ENCODE results near the gene UCN2.
"Not testable (repeated sequence)": the region's sequence is repeated elsewhere in the genome, so short reads cannot be mapped to it uniquely, and the experiment has no call there.

The UCN2 gene

GRCh38 chr3:48560648-48561018, 2.9 kb downstream of the UCN2 start:
- no peak for DNase-seq

DNA sequence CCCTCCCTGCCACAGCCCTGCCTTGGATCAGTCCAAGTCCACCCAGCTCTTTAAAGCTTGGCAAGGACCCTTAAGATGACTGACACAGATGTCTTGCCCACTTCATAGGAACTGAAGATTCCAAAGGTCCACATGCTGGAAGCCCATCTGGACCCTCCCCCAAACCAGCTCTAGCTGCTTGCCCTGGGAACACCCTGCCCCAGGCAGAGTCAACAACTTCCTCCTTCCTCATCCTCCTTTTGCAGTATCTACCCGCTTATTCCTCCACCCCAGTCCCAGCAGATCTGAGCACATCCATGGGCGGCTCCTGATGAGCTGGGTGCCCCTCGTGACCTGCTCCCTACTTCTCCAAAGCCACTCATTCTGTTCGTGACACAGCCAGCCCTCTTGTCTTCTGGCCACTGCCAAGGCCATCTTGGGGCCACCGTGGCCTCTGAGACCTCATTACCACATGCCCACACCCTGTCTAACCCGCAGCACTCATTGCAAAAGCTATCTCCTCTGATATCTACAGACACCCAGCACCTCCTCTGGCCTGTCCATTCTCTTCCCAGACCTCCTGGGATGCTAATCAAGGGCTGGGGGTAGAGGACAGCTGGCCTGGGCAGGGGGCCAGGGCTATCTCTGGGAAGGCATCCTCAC, 5.0 kb downstream of the UCN2 start:
- DNase-seq, result no peak

- DNase-seq, result peak; percentile 94
Observed at GRCh38 chr3:48556796-48557626, 6.6 kb downstream of the UCN2 start, which contains the start of gene PFKFB4. Gene PFKFB4, minus strand, starts transcription at chr3:48556803. Its CDS starts 26 bp downstream, at chr3:48556777.

DNA sequence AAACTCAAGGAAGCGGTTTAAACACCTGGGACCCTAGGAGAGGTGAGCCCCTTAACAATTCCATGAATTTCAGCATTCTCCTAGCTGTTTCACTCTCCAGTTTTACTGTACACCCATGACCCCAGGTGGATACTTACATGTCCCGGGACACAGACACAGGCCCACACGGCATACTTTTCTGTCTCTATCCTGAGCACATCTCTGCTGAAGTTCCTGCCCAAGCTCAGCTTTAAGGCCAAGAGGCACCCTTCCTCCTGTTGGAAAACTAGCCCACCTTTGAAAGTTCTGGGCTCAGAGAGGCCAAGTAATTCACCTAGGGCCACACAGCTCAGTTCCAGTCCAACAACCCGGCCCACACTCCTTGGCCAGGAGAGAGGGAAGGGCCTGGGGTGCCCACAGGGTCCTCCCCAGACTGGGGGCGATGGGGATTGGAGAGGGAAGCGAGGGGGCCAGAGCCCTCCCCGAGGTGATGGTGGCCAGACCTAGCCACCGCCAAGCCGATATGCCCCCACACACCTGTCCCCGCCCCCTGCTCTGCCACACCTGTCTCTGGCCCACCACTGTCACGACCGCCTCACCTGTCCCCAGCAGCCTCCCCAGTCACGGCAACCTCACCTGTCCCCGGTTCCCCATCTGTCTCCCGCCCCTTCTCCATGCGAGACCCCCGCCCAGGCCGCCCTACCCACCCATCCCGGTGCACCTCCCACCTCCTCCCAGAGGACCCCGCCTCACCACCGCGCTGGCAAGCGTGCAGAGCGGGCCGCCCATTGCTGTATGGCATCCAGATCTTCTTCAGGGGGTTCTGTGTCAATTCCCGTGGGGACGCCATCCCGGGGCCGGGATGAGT, 7.4 kb downstream of the UCN2 start:
- peak in 1 of 2 experiments; percentile 6 for DNase-seq

- DNase-seq, result no peak
Observed at GRCh38 chr3:48555231-48555948, 8.2 kb downstream of the UCN2 start.

DNA sequence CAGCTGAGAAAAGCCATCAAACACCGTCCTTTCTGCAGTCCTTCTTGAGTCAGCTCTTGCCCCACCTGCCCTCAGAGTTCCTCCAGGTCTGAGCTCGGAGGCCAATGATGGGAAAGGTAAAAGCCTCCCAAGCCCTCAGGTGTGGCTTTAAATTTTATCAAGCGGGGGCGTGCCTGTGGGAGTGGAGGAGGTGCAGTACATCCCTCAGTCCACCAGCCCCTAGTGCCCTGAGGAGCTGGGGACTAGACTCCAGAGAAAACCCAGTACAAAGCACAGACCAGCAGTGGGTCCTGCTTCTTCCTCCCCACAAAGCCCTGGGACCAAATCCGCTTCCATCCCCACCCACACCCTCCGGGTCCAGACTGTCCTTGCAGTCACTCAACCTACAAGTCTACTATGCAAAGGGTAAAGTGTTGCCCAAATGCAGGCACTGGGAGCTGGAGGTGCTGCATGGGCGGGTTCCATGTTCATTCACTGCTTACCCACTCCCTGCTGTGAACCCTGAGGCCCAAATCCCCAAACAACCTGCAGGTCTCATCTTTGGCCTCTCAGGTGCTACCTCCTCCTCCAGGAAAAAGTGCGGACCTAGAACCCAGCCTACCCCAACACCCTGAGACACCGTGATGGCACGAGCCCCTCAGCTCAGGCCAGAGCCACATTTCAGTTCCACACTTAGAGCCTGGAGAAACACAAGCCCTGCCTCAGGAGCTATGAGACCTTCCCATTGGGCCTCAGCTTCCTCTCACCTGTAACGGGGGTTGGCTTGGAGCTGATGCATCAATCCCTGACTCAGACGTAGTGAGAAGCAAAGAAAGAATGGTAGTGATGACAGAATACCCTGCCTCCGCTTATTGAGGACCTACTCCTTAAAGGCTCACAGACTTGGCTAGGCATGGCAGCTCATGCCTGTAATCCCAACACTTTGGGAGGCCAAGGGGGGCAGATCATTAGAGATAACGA, 9.4 kb downstream of the UCN2 start:
- no peak for DNase-seq

DNA sequence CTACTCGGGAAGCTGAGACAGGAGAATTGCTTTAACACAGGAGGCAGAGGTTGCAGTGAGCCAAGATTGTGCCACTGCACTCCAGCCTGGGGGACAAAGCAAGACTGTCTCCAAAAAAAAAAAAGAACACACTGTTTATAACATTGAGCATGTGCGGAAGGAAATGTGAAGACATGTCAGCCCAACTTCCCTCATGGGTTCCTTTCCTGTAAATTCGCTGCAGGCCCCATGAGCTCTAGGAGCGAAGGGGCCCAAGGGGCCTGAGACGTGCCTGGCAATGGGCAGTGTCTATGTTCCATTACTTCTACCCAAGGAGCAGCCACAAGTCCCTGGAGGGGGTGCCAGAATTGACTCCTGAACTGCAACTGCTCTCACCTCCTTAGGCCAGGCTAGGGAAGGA, 10.2 kb downstream of the UCN2 start:
- no peak for DNase-seq

DNA sequence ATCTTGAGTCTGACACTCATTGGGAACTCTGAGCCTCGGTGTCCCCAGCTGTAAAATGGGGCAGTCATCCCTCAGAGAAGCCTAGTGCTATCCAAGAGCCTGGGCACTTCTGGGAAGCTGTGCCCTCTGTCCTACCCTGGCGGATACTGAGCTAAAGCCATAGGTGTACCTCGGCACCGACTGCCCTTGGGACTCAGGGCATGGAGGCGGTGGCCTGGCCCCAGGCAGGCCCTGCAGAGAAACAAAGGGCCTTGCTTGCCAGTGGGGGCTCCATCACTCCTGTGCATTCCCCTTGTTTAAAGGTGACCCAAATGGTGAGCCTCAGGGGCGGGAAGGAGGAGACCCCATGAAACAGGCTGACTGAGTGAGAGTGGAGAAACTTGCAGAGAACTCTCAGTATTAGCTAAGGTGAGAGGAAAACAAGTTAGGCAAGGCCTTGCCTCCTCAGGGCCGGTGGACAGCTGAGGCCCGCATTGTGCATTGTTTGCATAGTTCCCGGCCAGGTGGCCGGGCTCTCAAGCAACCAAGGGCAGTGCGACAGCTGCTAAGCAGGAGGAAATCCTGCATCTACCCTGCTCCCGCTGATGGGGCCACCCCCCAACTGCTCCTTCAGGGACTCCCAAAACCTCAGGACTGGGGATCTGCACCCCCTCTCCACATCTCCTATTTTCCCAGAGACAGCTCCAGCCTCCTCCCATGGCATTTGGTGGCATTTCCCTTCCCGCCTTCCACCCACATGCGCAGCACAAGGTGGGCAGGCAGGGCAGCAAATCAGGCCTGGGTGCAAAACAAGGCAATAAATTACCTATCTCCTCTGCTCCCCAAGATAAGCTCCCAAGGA, 11.2 kb downstream of the UCN2 start:
- DNase-seq, result no peak

- DNase-seq, result not testable (repeated sequence)
Observed at GRCh38 chr3:48551651-48552050, 11.9 kb downstream of the UCN2 start.

GRCh38 chr3:48548729-48549705, 14.6 kb downstream of the UCN2 start:
- peak; percentile 38 to 52 for DNase-seq

DNA sequence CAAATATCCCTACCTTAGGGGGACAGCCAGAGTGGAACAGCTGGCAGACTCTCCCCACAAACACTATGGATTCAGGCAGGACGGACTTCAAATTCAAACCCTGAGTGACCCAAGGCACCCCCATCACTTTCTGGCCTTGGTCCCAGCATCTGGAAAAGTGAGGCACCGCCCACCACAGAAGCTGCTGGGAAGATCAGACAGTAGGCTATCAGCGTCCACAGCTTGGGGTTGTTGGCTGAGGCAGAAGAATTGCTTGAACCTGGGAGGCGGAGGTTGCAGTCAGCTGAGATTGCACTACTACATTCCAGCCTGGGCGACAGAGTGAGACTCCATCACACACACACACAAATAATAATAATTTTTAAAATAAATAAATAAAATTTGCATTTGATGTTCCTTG, 15.5 kb downstream of the UCN2 start:
- DNase-seq, result no peak

DNA sequence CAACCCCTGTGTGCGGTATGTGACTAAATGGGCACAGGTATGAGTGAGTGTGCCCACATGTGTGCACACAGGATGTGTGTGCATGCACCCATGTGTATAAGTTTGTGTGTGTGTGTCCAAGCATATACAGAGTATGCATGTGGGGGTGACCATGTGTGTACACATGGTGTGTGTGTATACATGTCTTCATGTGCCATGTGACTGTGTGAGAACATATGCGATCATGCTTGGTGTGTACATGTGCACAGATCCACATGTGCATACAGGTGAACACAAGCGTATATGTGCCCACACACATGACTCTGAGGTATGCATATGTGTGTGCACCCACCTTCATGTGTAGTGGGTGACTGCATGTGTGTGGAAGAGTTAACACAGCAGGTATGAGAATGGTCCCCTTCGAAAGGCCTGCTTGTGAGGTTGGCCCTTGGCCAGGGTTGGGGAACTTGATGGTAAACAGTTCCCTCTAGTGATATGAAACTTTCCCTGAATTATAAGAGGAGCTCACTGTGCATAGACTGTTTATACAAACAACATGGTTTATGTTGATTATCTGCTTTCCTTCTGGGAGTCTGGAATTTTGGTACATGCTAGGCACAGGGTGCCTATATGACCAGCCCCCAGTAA, 17.3 kb downstream of the UCN2 start:
- no peak for DNase-seq

DNA sequence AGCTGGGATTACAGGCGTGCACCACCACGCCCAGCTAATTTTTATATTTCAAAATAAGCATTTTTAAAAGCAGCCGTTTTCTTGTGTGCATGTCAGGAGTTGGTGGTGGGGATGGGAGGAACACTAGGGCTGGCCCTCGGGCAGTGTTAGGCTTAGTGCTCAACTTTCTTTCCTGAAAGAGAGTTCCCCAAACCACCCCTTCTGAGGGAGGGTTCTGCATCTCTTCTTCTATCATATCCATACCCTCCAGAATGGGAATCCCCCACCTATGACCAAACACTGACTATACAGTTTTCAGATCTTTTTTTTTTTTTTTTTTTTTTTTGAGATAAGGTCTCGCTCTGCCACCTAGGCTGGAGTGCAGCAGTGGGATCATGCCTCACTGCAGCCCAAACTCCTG, 19.4 kb downstream of the UCN2 start:
- no peak for DNase-seq

DNA sequence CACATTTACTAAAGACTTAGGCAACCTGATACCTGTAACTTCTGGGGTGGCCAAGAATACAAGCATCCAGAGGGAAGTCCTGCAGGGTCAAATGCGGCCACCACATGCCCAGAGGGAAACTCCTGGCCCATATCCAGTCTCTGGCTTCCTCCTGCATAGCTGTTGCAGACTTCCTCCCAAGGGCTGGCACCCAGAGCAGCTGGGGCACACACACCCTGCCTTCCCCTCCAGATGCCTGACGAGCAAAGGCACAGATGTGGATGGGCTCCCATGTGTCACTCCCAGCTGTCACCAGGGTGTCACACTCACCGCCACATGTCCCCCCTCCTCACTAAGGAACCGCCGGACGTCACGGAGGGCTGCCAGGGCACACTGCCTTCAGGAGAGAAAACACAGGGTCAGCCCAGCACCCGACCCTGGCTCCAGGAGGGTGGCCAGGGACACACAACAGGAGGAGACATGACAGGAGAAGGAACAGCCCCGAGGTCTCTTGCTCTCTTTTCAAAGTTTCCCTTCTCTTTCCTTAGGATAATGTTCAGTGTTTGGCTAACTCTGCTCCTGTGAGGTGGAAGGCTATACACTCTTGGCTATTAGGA, 20.2 kb downstream of the UCN2 start:
- DNase-seq, result no peak

GRCh38 chr3:48538451-48538850, 25.1 kb downstream of the UCN2 start:
- no peak for DNase-seq

DNA sequence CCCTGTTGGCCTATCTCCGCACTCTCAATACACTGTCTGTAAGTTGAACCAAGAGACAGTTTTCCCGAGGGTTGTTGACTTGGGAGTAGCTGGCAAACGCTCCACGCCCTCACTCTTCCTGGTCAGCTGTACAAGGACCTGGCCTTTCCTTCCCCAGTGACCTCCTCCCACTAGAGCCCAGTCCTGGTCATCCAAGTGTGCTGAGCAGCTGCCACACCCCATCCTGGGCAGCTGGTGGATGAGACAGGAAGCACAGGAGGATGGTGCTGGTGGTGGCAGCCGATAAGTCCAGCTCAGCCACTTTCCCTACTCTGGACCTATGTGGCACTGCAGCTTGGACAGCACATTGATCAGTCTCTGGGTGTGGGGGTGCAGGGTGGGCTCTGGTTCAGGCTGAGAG, 26.8 kb downstream of the UCN2 start:
- no peak for DNase-seq

GRCh38 chr3:48536116-48536515, 27.5 kb downstream of the UCN2 start:
- no peak for DNase-seq

GRCh38 chr3:48535578-48535977, 28.0 kb downstream of the UCN2 start:
- no peak for DNase-seq

GRCh38 chr3:48532977-48533337, 30.6 kb downstream of the UCN2 start:
- no peak for DNase-seq
